Epithelial cell of proximal tubule (primary cell): ENCODE results near the gene GAS7. TPM values are rescaled to one million over a fixed set of nuclear protein-coding genes. Genes with fewer than 3 reads are reported as not detected.

Experiments
- DNase-seq: peaks from one replicate; pipeline ENCODE4 v3.0.0-alpha.2; 2011; ENCODE audit warnings: low read depth
- H3K4me3 ChIP-seq: 2 replicates; pipeline ENCODE4 v1.5.1; 2011; ENCODE audit warnings: low read depth, mild to moderate bottlenecking, low read length
- CTCF ChIP-seq: conservative IDR thresholded peaks from 2 replicates; pipeline ENCODE4 v1.5.1; 2012; ENCODE audit warnings: low read depth, mild to moderate bottlenecking, low read length
- total RNA-seq: library from RNA; depleted of rRNA; stranded (reverse); fragments of >200 nt; gene quantifications from 2 replicates; pipeline ENCODE4 v1.2.3, GENCODE V29; 2015

The GAS7 gene
- total RNA-seq, 1 donor from 2014 or later = 2.5 TPM

DNA sequence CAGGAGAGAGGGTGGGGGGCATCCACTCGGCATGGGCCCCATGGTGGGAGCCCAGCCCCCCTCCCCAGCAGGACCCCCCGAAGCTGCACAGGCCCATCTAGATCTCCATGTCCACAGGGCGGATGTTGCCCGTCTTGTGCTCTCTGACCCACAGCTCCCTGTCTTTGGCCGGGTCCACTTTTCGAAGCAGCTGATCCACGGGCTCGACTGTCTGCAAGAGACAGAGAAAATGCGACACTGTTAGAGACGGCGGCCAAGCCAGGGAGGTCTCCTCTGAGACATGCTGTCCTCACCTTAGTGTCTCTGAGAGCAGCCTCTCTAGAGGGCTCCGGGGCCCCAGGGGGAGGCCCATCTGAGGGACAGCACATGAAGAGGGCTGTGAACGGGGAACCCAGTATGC lies 281.3 kb downstream of the GAS7 start:
- TF ChIP-seq CTCF = no peak
- no peak for DNase-seq
- no peak overlapping the region for H3K4me3 ChIP-seq

- no peak for TF ChIP-seq CTCF
- H3K4me3 ChIP-seq = no peak overlapping the region
- DNase-seq = no peak
Measured at GRCh38 chr17:9916108-9916507, 282.3 kb downstream of the GAS7 start.

GRCh38 chr17:9913476-9913875 lies 284.9 kb downstream of the GAS7 start:
- no peak for TF ChIP-seq CTCF

DNA sequence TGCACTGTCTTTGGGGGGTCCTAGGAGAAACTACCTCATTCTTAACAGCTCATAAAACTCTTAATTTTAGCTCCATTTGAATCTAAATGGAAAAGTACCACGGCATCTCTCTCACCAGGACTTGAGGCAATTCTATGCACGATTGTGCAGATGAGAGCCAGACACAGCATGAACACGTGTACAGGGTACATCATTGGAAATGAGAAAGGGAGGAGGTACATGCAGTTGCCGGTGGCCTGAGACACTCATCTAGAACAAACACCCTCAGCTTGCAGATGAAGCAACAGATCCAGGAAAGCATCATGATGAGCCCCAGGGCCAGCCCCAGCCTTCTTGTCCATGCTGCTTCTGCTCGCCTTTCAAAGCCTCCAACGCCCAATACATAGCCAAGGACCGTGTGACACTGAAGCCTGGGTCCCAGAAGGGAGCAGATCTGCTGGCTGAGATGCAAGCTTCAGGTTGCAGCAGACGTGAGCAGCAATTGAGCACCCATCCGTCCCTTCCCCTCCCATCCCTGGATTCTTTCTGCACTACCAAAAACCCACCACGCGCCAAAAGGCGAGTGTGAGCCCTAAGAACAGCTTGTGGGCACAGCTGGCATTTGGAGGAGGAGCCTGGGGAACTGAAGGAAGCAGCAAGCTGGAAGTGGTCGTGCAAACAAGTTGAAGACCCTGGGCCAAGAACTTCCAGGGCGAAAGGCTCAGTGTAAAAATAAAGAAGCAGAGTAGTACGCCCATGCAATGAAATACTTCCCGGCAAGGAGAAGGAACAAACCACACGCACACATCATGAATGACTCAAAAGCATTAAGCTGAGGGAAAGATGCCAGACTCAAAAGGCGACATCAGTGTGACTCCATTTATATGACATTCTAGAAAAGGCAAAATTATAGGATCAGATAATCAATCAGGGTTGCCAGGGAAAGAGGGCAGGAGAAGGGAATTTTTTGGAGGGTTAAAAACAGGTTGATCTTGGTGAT lies 286.0 kb downstream of the GAS7 start:
- DNase-seq = no peak
- no peak overlapping the region for H3K4me3 ChIP-seq
- TF ChIP-seq CTCF = no peak

More at GRCh38 chr17:9913476-9913875, 284.9 kb downstream of the GAS7 start:
- no peak for DNase-seq
- H3K4me3 ChIP-seq = no peak overlapping the region

DNA sequence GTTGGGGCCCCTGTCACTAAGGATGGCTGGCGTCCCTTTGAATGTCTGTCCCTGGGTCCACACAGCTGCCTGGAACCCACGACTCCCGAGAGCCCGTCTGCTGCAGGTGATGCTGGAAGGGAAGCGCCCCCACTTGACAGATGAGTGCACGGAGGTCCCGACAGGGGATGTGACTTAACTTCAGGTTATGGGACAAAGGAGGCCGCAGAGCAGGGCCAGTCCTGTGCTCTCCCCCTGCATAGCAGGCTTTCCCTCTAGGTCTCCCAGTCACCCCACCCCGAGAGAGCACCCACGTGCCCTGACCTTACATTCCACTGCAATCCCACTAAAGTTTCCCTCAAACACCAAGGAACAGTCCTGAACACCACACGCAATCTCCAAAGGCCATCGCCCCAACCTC lies 287.3 kb downstream of the GAS7 start:
- no peak overlapping the region for H3K4me3 ChIP-seq
- TF ChIP-seq CTCF = no peak
- no peak for DNase-seq

DNA sequence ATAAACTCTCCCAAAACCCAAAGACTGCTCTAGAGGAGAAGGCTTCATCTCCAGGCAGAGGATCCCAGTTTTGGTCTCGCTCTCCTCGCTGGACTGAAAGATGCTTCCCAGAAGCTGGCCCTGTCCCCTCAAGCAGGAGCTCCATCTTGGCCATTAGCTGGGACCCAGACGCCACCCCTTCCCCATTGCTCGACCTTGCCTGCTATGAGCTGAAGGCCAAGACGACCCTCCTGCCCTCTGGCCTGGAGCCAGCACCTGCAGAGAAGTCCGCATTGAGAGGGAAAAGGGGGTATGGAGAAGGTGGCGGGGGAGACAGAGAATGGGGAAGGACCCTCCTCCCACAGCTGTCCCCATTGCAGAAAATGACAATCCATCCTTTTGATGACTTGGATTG lies 289.8 kb downstream of the GAS7 start:
- TF ChIP-seq CTCF = no peak
- no peak for DNase-seq

More for the DNA sequence above, 289.8 kb downstream of the GAS7 start:
- no peak overlapping the region for H3K4me3 ChIP-seq
